H9 (cell line): Measurements from ENCODE around the gene CDC42EP3. TPM values are rescaled to one million over a fixed set of nuclear protein-coding genes. Genes with fewer than 3 reads are reported as not detected.

Experiments
- DNase-seq: peaks from one replicate; pipeline ENCODE4 v3.0.0-alpha.2; 2017
- H2AFZ ChIP-seq: one replicate; pipeline ENCODE4 v1.6.1; 2013; ENCODE audit warnings: mild to moderate bottlenecking, low read length, control low read depth, moderate library complexity
- H2AK5ac ChIP-seq: 2 replicates; pipeline ENCODE4 v1.6.1; 2013; ENCODE audit warnings: low read length, control low read depth, mixed read lengths; ENCODE audit not compliant: insufficient read length
- H2BK120ac ChIP-seq: one replicate; pipeline ENCODE4 v1.6.1; 2013; ENCODE audit warnings: low read depth, mild to moderate bottlenecking, low read length, control low read depth, inconsistent platforms; ENCODE audit not compliant: poor library complexity, severe bottlenecking
- H2BK12ac ChIP-seq: 2 replicates; pipeline ENCODE4 v1.6.1; 2013; ENCODE audit warnings: low read length, control low read depth, mixed read lengths, low read depth; ENCODE audit not compliant: insufficient read length
- H2BK15ac ChIP-seq: 2 replicates; pipeline ENCODE4 v1.6.1; 2013; ENCODE audit warnings: low read depth, low read length, control low read depth
- H2BK20ac ChIP-seq: one replicate; pipeline ENCODE4 v1.6.1; 2013; ENCODE audit warnings: low read depth, mild to moderate bottlenecking, low read length, control low read depth, inconsistent platforms; ENCODE audit not compliant: poor library complexity, severe bottlenecking
- H2BK5ac ChIP-seq: 2 replicates; pipeline ENCODE4 v1.6.1; 2013; ENCODE audit warnings: low read length, control low read depth, mixed read lengths; ENCODE audit not compliant: insufficient read length
- H3K14ac ChIP-seq: 2 replicates; pipeline ENCODE4 v1.6.1; 2013; ENCODE audit warnings: low read length, control low read depth; ENCODE audit not compliant: insufficient read depth
- H3K18ac ChIP-seq: 2 replicates; pipeline ENCODE4 v1.6.1; 2013; ENCODE audit warnings: low read depth, mild to moderate bottlenecking, mixed read lengths, low read length, control low read depth; ENCODE audit not compliant: insufficient read length
- H3K23ac ChIP-seq: 2 replicates; pipeline ENCODE4 v1.6.1; 2013; ENCODE audit warnings: low read length, control low read depth, mixed read lengths, low read depth; ENCODE audit not compliant: insufficient read length
- H3K23me2 ChIP-seq: 2 replicates; pipeline ENCODE4 v1.6.1; 2013; ENCODE audit warnings: low read depth, mild to moderate bottlenecking, mixed read lengths, low read length, control low read depth; ENCODE audit not compliant: insufficient read length, poor library complexity, severe bottlenecking
- H3K27ac ChIP-seq: 2 replicates; pipeline ENCODE4 v1.5.1; 2013; ENCODE audit warnings: low read length, control low read depth, mixed read lengths, low read depth; ENCODE audit not compliant: insufficient read length
- H3K27me3 ChIP-seq: 2 replicates; pipeline ENCODE4 v1.6.1; 2013; ENCODE audit warnings: low read length, control low read depth, inconsistent platforms; ENCODE audit not compliant: insufficient read depth
- H3K4ac ChIP-seq: 2 replicates; pipeline ENCODE4 v1.6.1; 2013; ENCODE audit warnings: low read depth, mild to moderate bottlenecking, control low read depth, inconsistent platforms, low read length, moderate library complexity
- H3K4me1 ChIP-seq: 2 replicates; pipeline ENCODE4 v1.6.1; 2013; ENCODE audit warnings: low read length, control low read depth, inconsistent platforms; ENCODE audit not compliant: insufficient read depth
- H3K4me2 ChIP-seq: 2 replicates; pipeline ENCODE4 v1.6.1; 2013; ENCODE audit warnings: low read length, control low read depth, mixed read lengths; ENCODE audit not compliant: insufficient read length, insufficient read depth
- H3K56ac ChIP-seq: 2 replicates; pipeline ENCODE4 v1.6.1; 2013; ENCODE audit warnings: low read depth, mild to moderate bottlenecking, mixed read lengths, low read length, control low read depth; ENCODE audit not compliant: insufficient read length
- H3K79me1 ChIP-seq: 2 replicates; pipeline ENCODE4 v1.6.1; 2013; ENCODE audit warnings: low read depth, mild to moderate bottlenecking, moderate library complexity, low read length, control low read depth, inconsistent platforms; ENCODE audit not compliant: insufficient read depth, poor library complexity, severe bottlenecking
- H3K79me2 ChIP-seq: 2 replicates; pipeline ENCODE4 v1.6.1; 2013; ENCODE audit warnings: low read length, control low read depth, inconsistent platforms; ENCODE audit not compliant: insufficient read depth
- H3K9ac ChIP-seq: 2 replicates; pipeline ENCODE4 v1.6.1; 2013; ENCODE audit warnings: low read length, control low read depth, mixed read lengths; ENCODE audit not compliant: insufficient read length; ENCODE audit errors: extremely low read depth
- H3K9me3 ChIP-seq: one replicate; pipeline ENCODE4 v1.6.1; 2013; ENCODE audit warnings: low read depth, low read length, inconsistent platforms; ENCODE audit not compliant: control insufficient read depth
- H3T11ph ChIP-seq: one replicate; pipeline ENCODE4 v1.6.1; 2013; ENCODE audit warnings: mild to moderate bottlenecking, low read length, control low read depth, inconsistent platforms
- H4K20me1 ChIP-seq: one replicate; pipeline ENCODE4 v1.6.1; 2013; ENCODE audit not compliant: control insufficient read depth, insufficient read length, insufficient read depth
- H4K5ac ChIP-seq: 2 replicates; pipeline ENCODE4 v1.6.1; 2013; ENCODE audit warnings: low read depth, mild to moderate bottlenecking, mixed read lengths, low read length, control low read depth; ENCODE audit not compliant: insufficient read length
- H4K8ac ChIP-seq: replicated peaks from 2 replicates; pipeline ENCODE4 v1.6.1; 2013; ENCODE audit warnings: low read length, control low read depth, mixed read lengths, low read depth; ENCODE audit not compliant: insufficient read length
- H4K91ac ChIP-seq: 2 replicates; pipeline ENCODE4 v1.6.1; 2013; ENCODE audit warnings: low read depth, mild to moderate bottlenecking, moderate library complexity, mixed read lengths, low read length, control low read depth; ENCODE audit not compliant: insufficient read length
- H3K27ac Mint-ChIP-seq, 3 experiments: 2 replicates in 2 of 3; 3 replicates in 1 of 3; pipeline ENCODE4 v1.8.0; 2020 to 2021; ENCODE audit warnings: mixed read lengths in 3 of 3, mild to moderate bottlenecking in 1 of 3, moderate library complexity in 1 of 3
- H3K27me3 Mint-ChIP-seq: 2 replicates; pipeline ENCODE4 v1.8.0; 2021; ENCODE audit warnings: low read depth, mild to moderate bottlenecking, moderate library complexity, mixed read lengths
- H3K36me3 Mint-ChIP-seq, 3 experiments: 2 replicates in 2 of 3; 3 replicates in 1 of 3; pipeline ENCODE4 v1.8.0; 2020 to 2021; ENCODE audit warnings: low read depth in 3 of 3, mixed read lengths in 3 of 3; ENCODE audit not compliant: insufficient read depth in 1 of 3
- H3K4me1 Mint-ChIP-seq, 2 experiments: 2 replicates each; pipeline ENCODE4 v1.8.0; 2020; ENCODE audit warnings: mixed read lengths in 2 of 2
- H3K4me3 Mint-ChIP-seq, 2 experiments: 2 replicates in 1 of 2; 3 replicates in 1 of 2; pipeline ENCODE4 v1.8.0; 2020 to 2021; ENCODE audit warnings: mild to moderate bottlenecking in 2 of 2, mixed read lengths in 2 of 2, moderate library complexity in 1 of 2
- H3K9me3 Mint-ChIP-seq, 2 experiments: 2 replicates in 1 of 2; 3 replicates in 1 of 2; pipeline ENCODE4 v1.8.0; 2020; ENCODE audit warnings: mild to moderate bottlenecking in 2 of 2, mixed read lengths in 2 of 2, moderate library complexity in 1 of 2
- CTCF ChIP-seq: fragments of 200-600 bp; sonication (generic); conservative IDR thresholded peaks from 3 replicates; pipeline ENCODE4 v1.8.0; 2021; ENCODE audit warnings: antibody characterized with exemption, mild to moderate bottlenecking
- WGBS: extraction: QIAGEN DNeasy Blood & Tissue Kit; methylation state at CpG from one replicate; pipeline ENCODE4 v1.1.7; 2013; ENCODE audit warnings: missing lambda C conversion rate, low lambda C conversion rate, mixed read lengths; ENCODE audit not compliant: insufficient read length; ENCODE audit errors: extremely low coverage; 5-methylcytosine and 5-hydroxymethylcytosine counted together
- total RNA-seq: library from RNA; stranded (reverse); gene quantifications from 2 replicates; pipeline ENCODE4 v1.2.1, GENCODE V29; 2021

CDC42EP3 gene
- total RNA-seq, 1 experiment from 2014 or later: 61.5 TPM

- no peaks in the 10 kb centered on the region for H4K20me1 ChIP-seq
- no peak overlapping the region for H2AK5ac ChIP-seq
- no peak overlapping the region for H2BK12ac ChIP-seq
- Mint-ChIP-seq H3K27ac (no peak overlapping the region), H3K36me3 (peaks cover 6 to 19% (median 11%) of the 10 kb centered on the region in 3 experiments), H3K27me3 (peaks cover 6% of the 10 kb centered on the region), H3K4me3 (no peak overlapping the region), H3K9me3 (peaks cover 26 to 29% of the 10 kb centered on the region in 2 experiments), H3K4me1 (peaks cover 15 to 17% of the 10 kb centered on the region in 2 experiments)
- no CpG with 5 or more reads among the region's 3 CpGs for WGBS
- no peak for DNase-seq
- no peak for TF ChIP-seq CTCF
- H3K14ac ChIP-seq: no peak overlapping the region
- no peak overlapping the region for H3K27ac ChIP-seq
- H3K9ac ChIP-seq: no peak overlapping the region
- H3K18ac ChIP-seq: no peak overlapping the region
- H2BK15ac ChIP-seq: no peak overlapping the region
- H2AFZ ChIP-seq: no peak overlapping the region
- no peaks in the 10 kb centered on the region for H3K79me2 ChIP-seq
- no peak overlapping the region for H2BK5ac ChIP-seq
- no peak overlapping the region for H3K23ac ChIP-seq
- no peaks in the 10 kb centered on the region for H3K23me2 ChIP-seq
- no peak overlapping the region for H3K4ac ChIP-seq
- no peak overlapping the region for H4K91ac ChIP-seq
- H4K5ac ChIP-seq: no peak overlapping the region
- H3K9me3 ChIP-seq: no peaks in the 10 kb centered on the region
- H3K79me1 ChIP-seq: no peaks in the 10 kb centered on the region
- H2BK120ac ChIP-seq: no peak overlapping the region
- H2BK20ac ChIP-seq: no peak overlapping the region
- H3T11ph ChIP-seq: no peak overlapping the region
- H3K56ac ChIP-seq: no peak overlapping the region
- peaks cover 3% of the 10 kb centered on the region for H3K4me1 ChIP-seq
- no peak overlapping the region for H3K4me2 ChIP-seq
- H4K8ac ChIP-seq: no peak overlapping the region
- no peaks in the 10 kb centered on the region for H3K27me3 ChIP-seq
Observed at GRCh38 chr2:37593694-37594093, 77.7 kb downstream of the CDC42EP3 start.
